Hepatocyte (in vitro differentiated cells): ENCODE data around the gene CNOT10.

Experiments used
- EZH2 ChIP-seq: fragments of 200-600 bp; sonication (generic); IDR thresholded peaks from 2 replicates; pipeline ENCODE4 v1.6.1; 2016; ENCODE audit warnings: antibody characterized with exemption, mild to moderate bottlenecking, borderline replicate concordance
- TF ChIP-seq, protein P1 (sequence below): fragments of 200-600 bp; sonication (generic); IDR thresholded peaks from 2 replicates; pipeline ENCODE4 v1.5.1; 2016; ENCODE audit warnings: antibody characterized with exemption, mild to moderate bottlenecking; ENCODE audit not compliant: poor library complexity

DNA sequence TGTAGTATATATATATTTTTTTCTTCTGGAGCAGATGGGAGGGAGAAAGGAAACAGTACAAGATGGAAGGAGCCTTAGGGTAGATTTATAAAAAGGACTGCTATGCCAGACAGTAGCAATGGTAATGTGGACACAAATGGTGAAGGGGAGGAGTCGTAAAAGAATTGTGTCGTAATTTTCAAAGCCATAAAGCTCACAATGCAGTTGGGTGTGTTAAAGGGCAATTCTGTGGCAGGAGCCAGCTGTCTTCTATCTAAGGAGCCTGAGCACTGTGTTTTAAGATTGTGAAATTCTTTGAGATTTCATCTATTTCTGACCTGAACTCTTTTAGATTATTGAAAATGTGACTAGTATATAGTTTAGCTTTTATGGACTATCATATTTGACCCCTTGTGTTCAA, 58.9 kb downstream of the CNOT10 start:
- TF ChIP-seq, protein P1, sequence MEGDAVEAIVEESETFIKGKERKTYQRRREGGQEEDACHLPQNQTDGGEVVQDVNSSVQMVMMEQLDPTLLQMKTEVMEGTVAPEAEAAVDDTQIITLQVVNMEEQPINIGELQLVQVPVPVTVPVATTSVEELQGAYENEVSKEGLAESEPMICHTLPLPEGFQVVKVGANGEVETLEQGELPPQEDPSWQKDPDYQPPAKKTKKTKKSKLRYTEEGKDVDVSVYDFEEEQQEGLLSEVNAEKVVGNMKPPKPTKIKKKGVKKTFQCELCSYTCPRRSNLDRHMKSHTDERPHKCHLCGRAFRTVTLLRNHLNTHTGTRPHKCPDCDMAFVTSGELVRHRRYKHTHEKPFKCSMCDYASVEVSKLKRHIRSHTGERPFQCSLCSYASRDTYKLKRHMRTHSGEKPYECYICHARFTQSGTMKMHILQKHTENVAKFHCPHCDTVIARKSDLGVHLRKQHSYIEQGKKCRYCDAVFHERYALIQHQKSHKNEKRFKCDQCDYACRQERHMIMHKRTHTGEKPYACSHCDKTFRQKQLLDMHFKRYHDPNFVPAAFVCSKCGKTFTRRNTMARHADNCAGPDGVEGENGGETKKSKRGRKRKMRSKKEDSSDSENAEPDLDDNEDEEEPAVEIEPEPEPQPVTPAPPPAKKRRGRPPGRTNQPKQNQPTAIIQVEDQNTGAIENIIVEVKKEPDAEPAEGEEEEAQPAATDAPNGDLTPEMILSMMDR, result no peak
- TF ChIP-seq EZH2, result no peak
